Hepatocyte (in vitro differentiated cells): ENCODE results near the gene IGSF1. TPM values are rescaled to one million over a fixed set of nuclear protein-coding genes. Genes with fewer than 3 reads are reported as not detected.

Source experiments
- DNase-seq: peaks from one replicate; pipeline ENCODE4 v3.0.0-alpha.2; 2016; ENCODE audit warnings: low spot score
- H2AFZ ChIP-seq: fragments of 200-600 bp; sonication (generic); 2 replicates; pipeline ENCODE4 v1.6.0; 2016; ENCODE audit warnings: antibody characterized with exemption, mild to moderate bottlenecking
- H3K27ac ChIP-seq: fragments of 200-600 bp; sonication (generic); 2 replicates; pipeline ENCODE4 v1.5.1; 2016; ENCODE audit warnings: mild to moderate bottlenecking
- H3K27me3 ChIP-seq: fragments of 200-600 bp; sonication (generic); 2 replicates; pipeline ENCODE4 v1.6.1; 2016
- H3K36me3 ChIP-seq: fragments of 200-600 bp; sonication (generic); replicated peaks from 2 replicates; pipeline ENCODE4 v1.5.1; 2016; ENCODE audit warnings: low read depth; ENCODE audit not compliant: insufficient read depth
- H3K4me1 ChIP-seq: fragments of 200-600 bp; sonication (generic); 2 replicates; pipeline ENCODE4 v1.5.1; 2016; ENCODE audit warnings: mild to moderate bottlenecking, moderate library complexity; ENCODE audit not compliant: insufficient read depth
- H3K4me2 ChIP-seq: fragments of 200-600 bp; sonication (generic); 2 replicates; pipeline ENCODE4 v1.6.0; 2016
- H3K4me3 ChIP-seq: fragments of 200-600 bp; sonication (generic); 2 replicates; pipeline ENCODE4 v1.5.1; 2016; ENCODE audit warnings: mild to moderate bottlenecking
- H3K79me2 ChIP-seq: fragments of 200-600 bp; sonication (generic); 2 replicates; pipeline ENCODE4 v1.6.0; 2017; ENCODE audit warnings: mild to moderate bottlenecking
- H3K9me2 ChIP-seq: fragments of 200-600 bp; sonication (generic); replicated peaks from 2 replicates; pipeline ENCODE4 v1.6.0; 2017; ENCODE audit warnings: mild to moderate bottlenecking; ENCODE audit not compliant: insufficient read depth
- H3K9me3 ChIP-seq: fragments of 200-600 bp; sonication (generic); 2 replicates; pipeline ENCODE4 v1.5.1; 2016; ENCODE audit warnings: low read depth, mild to moderate bottlenecking
- H4K20me1 ChIP-seq: fragments of 200-600 bp; sonication (generic); 2 replicates; pipeline ENCODE4 v1.6.0; 2016; ENCODE audit warnings: mild to moderate bottlenecking; ENCODE audit not compliant: insufficient read depth, poor library complexity, severe bottlenecking
- EZH2 ChIP-seq: fragments of 200-600 bp; sonication (generic); IDR thresholded peaks from 2 replicates; pipeline ENCODE4 v1.6.1; 2016; ENCODE audit warnings: antibody characterized with exemption, mild to moderate bottlenecking, borderline replicate concordance
- EZH2phosphoT487 ChIP-seq: fragments of 200-600 bp; sonication (generic); IDR thresholded peaks from one replicate; pipeline ENCODE4 v1.6.1; 2018; ENCODE audit warnings: antibody characterized with exemption, mild to moderate bottlenecking, low read depth, moderate library complexity; ENCODE audit not compliant: unreplicated experiment, severe bottlenecking
- WGBS: methylation state at CpG from one replicate; pipeline ENCODE4 v1.1.6; 2016; ENCODE audit warnings: low lambda C conversion rate; ENCODE audit errors: missing lambda C conversion rate; 5-methylcytosine and 5-hydroxymethylcytosine counted together
- polyA plus RNA-seq: library from polyadenylated mRNA; unstranded; fragments of >200 nt; fragmentation: Nextera tagmentation; extraction: Ambion mirVana; gene quantifications from 2 replicates; pipeline ENCODE4 v1.2.1, GENCODE V29; 2016
- total RNA-seq: library from RNA; depleted of rRNA; stranded (reverse); fragments of >200 nt; gene quantifications from 2 replicates; pipeline ENCODE4 v1.2.3, GENCODE V29; 2014
- TF ChIP-seq, protein P1 (sequence below): fragments of 200-600 bp; sonication (generic); IDR thresholded peaks from 2 replicates; pipeline ENCODE4 v1.5.1; 2016; ENCODE audit warnings: antibody characterized with exemption, mild to moderate bottlenecking; ENCODE audit not compliant: poor library complexity

IGSF1 gene
- total and polyA plus RNA-seq, 2 experiments from 2014 or later, result 13.1 to 16.7 TPM

DNA sequence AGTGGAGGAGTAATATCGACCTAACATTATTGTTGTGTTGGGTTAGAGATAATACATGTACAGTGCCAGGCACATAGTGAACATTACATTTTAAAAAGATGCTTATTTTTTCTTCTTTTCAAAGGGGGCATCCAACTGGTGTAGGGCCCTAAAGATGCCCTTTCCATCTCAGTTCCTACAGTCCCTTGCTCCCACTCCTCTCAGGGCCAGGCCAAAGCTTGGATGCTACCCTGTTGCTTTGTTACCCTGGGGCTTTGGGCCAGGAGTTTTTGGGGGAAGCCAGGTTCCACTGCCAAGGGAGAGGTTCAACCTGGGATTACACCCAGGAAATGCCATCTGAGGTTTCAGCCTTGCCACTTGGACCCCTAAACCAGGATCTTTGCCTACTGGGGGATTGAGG is 918 bp downstream of the IGSF1 start:
- WGBS, result 78% methylated on average over 1 of the region's 1 CpG
- Histone ChIP-seq H3K4me3 (no peak overlapping the region), H3K79me2 (no peaks in the 10 kb centered on the region), H3K27me3 (no peaks in the 10 kb centered on the region), H4K20me1 (no peaks in the 10 kb centered on the region), H3K4me2 (peak overlapping the region; percentile 82), H3K36me3 (no peaks in the 10 kb centered on the region), H2AFZ (no peak overlapping the region), H3K9me2 (no peaks in the 10 kb centered on the region), H3K4me1 (no peaks in the 10 kb centered on the region), H3K9me3 (no peaks in the 10 kb centered on the region), H3K27ac (no peak overlapping the region)
- no peak for DNase-seq
- TF ChIP-seq EZH2 (no peak), EZH2phosphoT487 (no peak)
- TF ChIP-seq, protein P1, sequence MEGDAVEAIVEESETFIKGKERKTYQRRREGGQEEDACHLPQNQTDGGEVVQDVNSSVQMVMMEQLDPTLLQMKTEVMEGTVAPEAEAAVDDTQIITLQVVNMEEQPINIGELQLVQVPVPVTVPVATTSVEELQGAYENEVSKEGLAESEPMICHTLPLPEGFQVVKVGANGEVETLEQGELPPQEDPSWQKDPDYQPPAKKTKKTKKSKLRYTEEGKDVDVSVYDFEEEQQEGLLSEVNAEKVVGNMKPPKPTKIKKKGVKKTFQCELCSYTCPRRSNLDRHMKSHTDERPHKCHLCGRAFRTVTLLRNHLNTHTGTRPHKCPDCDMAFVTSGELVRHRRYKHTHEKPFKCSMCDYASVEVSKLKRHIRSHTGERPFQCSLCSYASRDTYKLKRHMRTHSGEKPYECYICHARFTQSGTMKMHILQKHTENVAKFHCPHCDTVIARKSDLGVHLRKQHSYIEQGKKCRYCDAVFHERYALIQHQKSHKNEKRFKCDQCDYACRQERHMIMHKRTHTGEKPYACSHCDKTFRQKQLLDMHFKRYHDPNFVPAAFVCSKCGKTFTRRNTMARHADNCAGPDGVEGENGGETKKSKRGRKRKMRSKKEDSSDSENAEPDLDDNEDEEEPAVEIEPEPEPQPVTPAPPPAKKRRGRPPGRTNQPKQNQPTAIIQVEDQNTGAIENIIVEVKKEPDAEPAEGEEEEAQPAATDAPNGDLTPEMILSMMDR, result no peak

DNA sequence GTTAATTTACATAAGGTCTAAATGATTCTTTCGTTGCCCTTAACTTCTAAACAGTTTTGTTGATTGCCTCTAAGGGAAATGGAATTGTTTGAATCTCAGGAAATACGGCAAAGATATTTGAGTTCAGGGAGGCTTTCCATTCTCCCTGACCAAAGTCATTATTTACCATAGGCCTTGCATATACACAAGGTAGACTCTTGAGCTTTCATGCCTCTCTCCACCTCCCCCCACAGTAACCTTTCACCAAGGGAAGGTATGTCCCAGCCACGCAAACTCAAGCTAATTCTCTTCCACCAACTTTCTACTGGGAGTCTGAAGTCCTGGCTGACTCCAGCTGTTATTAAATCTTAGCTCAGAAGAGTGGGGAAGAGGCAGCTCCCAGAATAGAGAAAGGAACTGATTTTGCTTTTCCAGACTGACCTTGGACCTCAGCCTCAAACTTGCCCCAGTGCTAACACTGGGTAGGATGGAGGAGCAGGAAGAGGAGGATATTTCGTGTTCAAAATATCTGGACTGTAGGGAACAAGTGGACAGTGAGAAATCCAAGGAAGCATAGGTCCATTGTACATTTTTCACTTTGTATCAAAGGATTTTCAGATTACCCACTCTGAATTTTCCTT is 1.4 kb downstream of the IGSF1 start:
- Histone ChIP-seq H3K36me3 (no peaks in the 10 kb centered on the region), H4K20me1 (no peaks in the 10 kb centered on the region), H3K79me2 (no peaks in the 10 kb centered on the region), H3K27ac (peak overlapping the region; percentile 0), H3K4me3 (no peak overlapping the region), H3K9me2 (no peaks in the 10 kb centered on the region), H3K27me3 (no peaks in the 10 kb centered on the region), H2AFZ (no peak overlapping the region), H3K9me3 (no peaks in the 10 kb centered on the region), H3K4me2 (peak overlapping the region; percentile 82), H3K4me1 (no peaks in the 10 kb centered on the region)
- DNase-seq, result peak; percentile 11
- no peak for TF ChIP-seq EZH2
- no peak for TF ChIP-seq EZH2phosphoT487
- 55% methylated on average over 4 of the region's 4 CpGs for WGBS

DNA sequence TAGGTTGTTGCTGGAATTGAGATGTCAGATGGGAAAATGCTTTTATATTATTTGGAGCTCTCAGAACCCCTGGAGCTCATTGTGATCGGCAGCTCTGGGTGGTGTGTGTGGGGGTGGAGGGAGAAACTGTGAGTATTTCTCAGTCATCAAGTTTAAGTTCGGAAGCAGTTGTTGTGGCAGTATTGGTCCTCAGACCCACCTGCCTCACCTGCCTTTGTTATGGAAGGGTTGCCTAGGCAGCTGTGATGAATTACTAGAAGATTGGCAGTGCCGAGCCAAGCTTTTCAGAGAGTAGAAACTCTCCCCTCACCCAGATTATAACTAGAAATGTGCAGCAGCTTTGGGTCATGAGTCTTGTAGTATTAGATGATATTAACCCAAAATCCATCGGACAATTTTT is 9.5 kb downstream of the IGSF1 start:
- Histone ChIP-seq H3K79me2 (no peaks in the 10 kb centered on the region), H3K4me2 (no peak overlapping the region), H3K4me1 (no peaks in the 10 kb centered on the region), H3K9me3 (no peaks in the 10 kb centered on the region), H3K36me3 (no peaks in the 10 kb centered on the region), H2AFZ (no peak overlapping the region), H4K20me1 (no peaks in the 10 kb centered on the region), H3K4me3 (no peak overlapping the region), H3K27ac (no peak overlapping the region), H3K27me3 (no peaks in the 10 kb centered on the region), H3K9me2 (no peaks in the 10 kb centered on the region)
- TF ChIP-seq EZH2, result no peak
- DNase-seq, result no peak
- 61% methylated on average over 4 of the region's 4 CpGs for WGBS

DNA sequence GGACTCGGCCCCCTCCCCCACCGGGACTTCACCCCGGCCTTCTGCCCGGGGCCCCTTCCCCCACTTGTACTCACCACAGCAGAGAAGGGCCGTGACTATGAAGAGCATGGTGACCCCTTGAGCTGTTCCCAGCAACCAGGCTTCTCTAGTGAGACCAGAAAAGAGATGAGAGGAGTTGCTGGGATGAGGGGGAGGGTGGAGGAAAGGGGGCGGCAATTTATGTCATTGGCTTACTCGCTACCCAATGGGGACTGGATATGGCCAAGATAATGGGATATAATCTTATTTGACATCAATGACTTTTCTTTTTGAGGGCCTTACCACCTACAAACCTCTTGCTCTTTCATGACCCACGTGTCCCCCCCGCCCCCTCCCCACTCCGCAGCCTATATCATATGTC is 9.9 kb downstream of the IGSF1 start:
- Histone ChIP-seq H3K27me3 (no peaks in the 10 kb centered on the region), H3K79me2 (no peaks in the 10 kb centered on the region), H3K4me1 (no peaks in the 10 kb centered on the region), H4K20me1 (no peaks in the 10 kb centered on the region), H3K4me3 (no peak overlapping the region), H3K4me2 (no peak overlapping the region), H3K9me3 (no peaks in the 10 kb centered on the region), H3K9me2 (no peaks in the 10 kb centered on the region), H3K36me3 (no peaks in the 10 kb centered on the region), H3K27ac (no peak overlapping the region), H2AFZ (no peak overlapping the region)
- no peak for TF ChIP-seq EZH2
- TF ChIP-seq, protein P1, result no peak
- TF ChIP-seq EZH2phosphoT487, result no peak
- DNase-seq, result no peak
- 73% methylated on average over 10 of the region's 10 CpGs for WGBS
